ENCODE data around the gene PLCB4. TPM values are rescaled to one million over a fixed set of nuclear protein-coding genes. Genes with fewer than 3 reads are reported as not detected.

Gene PLCB4
- total RNA-seq, 4 donors from 2014 or later: 6.3 to 24.5 (median 10.4) TPM

DNA sequence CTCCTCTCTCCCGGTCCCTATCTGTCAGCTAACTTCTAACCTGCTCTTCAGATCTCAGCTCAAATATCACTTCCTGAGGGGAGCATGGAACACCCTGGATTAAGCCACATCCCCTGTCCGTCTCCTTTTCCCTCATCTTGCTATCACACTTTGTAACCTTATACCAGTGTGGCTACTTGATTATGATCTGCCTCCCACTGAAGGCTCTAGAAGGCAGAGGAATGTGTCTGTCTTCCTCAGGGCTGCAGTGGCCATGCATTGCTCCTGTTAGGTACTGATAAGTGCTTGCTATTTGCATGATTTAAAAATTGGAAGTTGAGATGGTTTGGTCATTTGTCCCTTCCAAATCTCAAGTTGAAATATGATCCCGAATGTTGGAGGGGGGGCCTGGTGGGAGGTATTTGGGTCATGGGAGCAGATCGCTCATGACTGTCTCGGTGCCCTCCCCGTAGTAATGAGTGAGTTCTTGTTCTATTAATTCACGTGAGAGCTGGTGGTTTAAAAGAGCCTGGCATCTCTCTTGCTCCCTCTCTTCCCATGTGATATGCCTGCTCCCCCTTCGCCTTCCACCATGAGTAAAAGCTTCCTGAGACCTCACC lies 71.4 kb downstream of the PLCB4 start:
- TF ChIP-seq POLR2A (IDR thresholded peaks at IDR 0.05): no peak
- TF ChIP-seq POLR2AphosphoS5 (IDR thresholded peaks at IDR 0.05): no peak
- no peak for TF ChIP-seq CTCF (IDR thresholded peaks at IDR 0.05)
- TF ChIP-seq EP300 (IDR thresholded peaks at IDR 0.05): no peak
- Histone ChIP-seq H3K36me3 (no peaks in the 10 kb centered on the region), H3K4me3 (no peak overlapping the region), H3K27ac (no peak overlapping the region), H3K9me3 (no peaks in the 10 kb centered on the region), H3K27me3 (no peaks in the 10 kb centered on the region), H3K4me1 (no peaks in the 10 kb centered on the region)
- 86% methylated on average over 8 of the region's 8 CpGs for WGBS
- DNase-seq (ENCODE audit: low spot score in 2 of 2): no peak

DNA sequence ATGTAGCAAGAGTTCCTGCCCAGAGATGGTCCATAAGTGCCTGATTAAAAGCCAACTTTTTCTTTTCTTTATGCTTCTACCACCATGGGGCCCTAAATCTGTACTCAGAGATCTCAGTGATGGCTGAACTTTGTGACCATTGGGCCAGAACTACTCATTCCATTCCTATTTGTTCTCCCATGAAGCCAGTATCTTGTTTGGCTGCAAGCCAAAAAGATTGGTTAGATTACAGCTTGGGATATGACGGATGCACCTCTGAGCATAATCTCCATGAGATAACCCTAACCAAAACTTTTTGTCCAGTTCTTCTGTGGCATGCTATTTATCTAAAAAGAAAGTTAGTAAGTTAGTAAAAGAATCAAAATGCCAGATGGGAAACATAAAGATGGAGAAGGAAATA lies 72.2 kb downstream of the PLCB4 start:
- H3K27me3 ChIP-seq: no peaks in the 10 kb centered on the region
- H3K36me3 ChIP-seq: no peaks in the 10 kb centered on the region
- WGBS: 70% methylated on average over 1 of the region's 1 CpG
- no peaks in the 10 kb centered on the region for H3K9me3 ChIP-seq
- TF ChIP-seq CTCF (IDR thresholded peaks at IDR 0.05) (no peak), POLR2A (IDR thresholded peaks at IDR 0.05) (no peak), EP300 (IDR thresholded peaks at IDR 0.05) (no peak), POLR2AphosphoS5 (IDR thresholded peaks at IDR 0.05) (no peak)
- H3K4me1 ChIP-seq: no peaks in the 10 kb centered on the region
- DNase-seq (ENCODE audit: low spot score in 2 of 2): no peak
- H3K27ac ChIP-seq: no peak overlapping the region
- H3K4me3 ChIP-seq: no peak overlapping the region

DNA sequence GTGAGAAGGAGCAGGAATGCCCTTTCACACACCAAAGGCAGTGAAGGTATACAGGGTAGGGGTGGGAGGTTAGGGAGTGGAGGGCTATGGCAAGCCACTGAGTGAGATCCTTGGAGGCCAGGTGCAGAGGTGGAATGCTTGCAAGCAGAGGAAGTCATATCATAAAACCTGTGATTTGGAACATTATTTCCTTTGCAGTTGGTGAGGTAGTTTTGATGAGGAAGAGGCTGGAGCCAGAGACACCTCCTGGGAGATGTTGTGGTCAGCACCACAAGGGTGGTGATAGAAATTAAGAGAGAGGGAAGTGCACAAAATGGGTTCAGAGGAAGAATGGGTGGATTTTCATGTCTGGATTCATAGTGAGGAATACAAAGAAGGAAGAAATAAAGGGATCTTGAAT lies 73.0 kb downstream of the PLCB4 start:
- no peaks in the 10 kb centered on the region for H3K36me3 ChIP-seq
- H3K4me3 ChIP-seq: no peak overlapping the region
- DNase-seq (ENCODE audit: low spot score in 2 of 2): no peak
- no peaks in the 10 kb centered on the region for H3K27me3 ChIP-seq
- no peaks in the 10 kb centered on the region for H3K4me1 ChIP-seq
- H3K9me3 ChIP-seq: no peaks in the 10 kb centered on the region
- no peak overlapping the region for H3K27ac ChIP-seq
- TF ChIP-seq POLR2A (IDR thresholded peaks at IDR 0.05): no peak
- no peak for TF ChIP-seq EP300 (IDR thresholded peaks at IDR 0.05)
- no peak for TF ChIP-seq CTCF (IDR thresholded peaks at IDR 0.05)
- no peak for TF ChIP-seq POLR2AphosphoS5 (IDR thresholded peaks at IDR 0.05)

GRCh38 chr20:9142809-9143208 lies 73.9 kb downstream of the PLCB4 start:
- Histone ChIP-seq H3K4me3 (no peak overlapping the region), H3K9me3 (no peaks in the 10 kb centered on the region), H3K27me3 (no peaks in the 10 kb centered on the region), H3K4me1 (no peaks in the 10 kb centered on the region), H3K36me3 (no peaks in the 10 kb centered on the region), H3K27ac (no peak overlapping the region)
- no peak for TF ChIP-seq CTCF (IDR thresholded peaks at IDR 0.05)
- TF ChIP-seq POLR2A (IDR thresholded peaks at IDR 0.05): no peak
- no peak for TF ChIP-seq EP300 (IDR thresholded peaks at IDR 0.05)
- TF ChIP-seq POLR2AphosphoS5 (IDR thresholded peaks at IDR 0.05): no peak
- no peak for DNase-seq (ENCODE audit: low spot score in 2 of 2)
- WGBS: 68% methylated on average over 3 of the region's 3 CpGs

- Histone ChIP-seq H3K27ac (no peak overlapping the region), H3K9me3 (no peaks in the 10 kb centered on the region), H3K36me3 (no peaks in the 10 kb centered on the region), H3K27me3 (no peaks in the 10 kb centered on the region), H3K4me1 (no peaks in the 10 kb centered on the region), H3K4me3 (no peak overlapping the region)
- 42% methylated on average over 1 of the region's 1 CpG for WGBS
- DNase-seq (ENCODE audit: low spot score in 2 of 2): no peak
- no peak for TF ChIP-seq POLR2AphosphoS5 (IDR thresholded peaks at IDR 0.05)
- TF ChIP-seq EP300 (IDR thresholded peaks at IDR 0.05): no peak
- no peak for TF ChIP-seq POLR2A (IDR thresholded peaks at IDR 0.05)
- no peak for TF ChIP-seq CTCF (IDR thresholded peaks at IDR 0.05)
Observed at GRCh38 chr20:9143926-9144325, 75.0 kb downstream of the PLCB4 start.
